ENCODE data around the gene POU3F2. TPM values are rescaled to one million over a fixed set of nuclear protein-coding genes. Genes with fewer than 3 reads are reported as not detected.

The POU3F2 gene
- total RNA-seq, 2 donors from 2014 or later, result not detected

DNA sequence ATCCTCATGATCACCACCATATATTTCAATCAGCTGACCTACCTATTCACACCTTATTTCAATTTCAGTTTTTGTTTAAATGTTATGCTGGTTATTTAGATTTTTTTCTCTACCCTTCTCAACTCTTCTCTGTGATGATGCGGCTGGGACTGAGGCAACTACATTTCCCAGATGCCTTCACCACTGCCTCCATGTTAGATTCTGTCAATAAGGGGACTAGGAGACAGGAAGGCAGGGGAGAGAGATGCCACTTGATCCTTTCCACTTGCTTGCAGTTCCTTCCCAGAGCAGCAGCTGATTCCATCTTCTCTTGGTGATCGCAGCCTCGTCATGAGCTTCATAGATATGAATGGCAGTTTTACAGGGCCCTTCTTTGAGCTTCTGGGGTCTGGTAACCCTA is 33.5 kb upstream of the POU3F2 start:
- H3K4me3 ChIP-seq, result no peak overlapping the region
- H3K9me3 ChIP-seq, result no peaks in the 10 kb centered on the region
- no peak for TF ChIP-seq CTCF (IDR thresholded peaks at IDR 0.05)
- no peak overlapping the region for H3K9ac ChIP-seq (ENCODE audit: low read depth in 2 of 2, low read length in 2 of 2)
- no peak for DNase-seq
- no peaks in the 10 kb centered on the region for H3K27me3 ChIP-seq
- H3K27ac ChIP-seq, result no peak overlapping the region
- intact Hi-C loops (cut with DNase I), result no loop called here
- no peaks in the 10 kb centered on the region for H3K4me1 ChIP-seq
- no peaks in the 10 kb centered on the region for H3K36me3 ChIP-seq

DNA sequence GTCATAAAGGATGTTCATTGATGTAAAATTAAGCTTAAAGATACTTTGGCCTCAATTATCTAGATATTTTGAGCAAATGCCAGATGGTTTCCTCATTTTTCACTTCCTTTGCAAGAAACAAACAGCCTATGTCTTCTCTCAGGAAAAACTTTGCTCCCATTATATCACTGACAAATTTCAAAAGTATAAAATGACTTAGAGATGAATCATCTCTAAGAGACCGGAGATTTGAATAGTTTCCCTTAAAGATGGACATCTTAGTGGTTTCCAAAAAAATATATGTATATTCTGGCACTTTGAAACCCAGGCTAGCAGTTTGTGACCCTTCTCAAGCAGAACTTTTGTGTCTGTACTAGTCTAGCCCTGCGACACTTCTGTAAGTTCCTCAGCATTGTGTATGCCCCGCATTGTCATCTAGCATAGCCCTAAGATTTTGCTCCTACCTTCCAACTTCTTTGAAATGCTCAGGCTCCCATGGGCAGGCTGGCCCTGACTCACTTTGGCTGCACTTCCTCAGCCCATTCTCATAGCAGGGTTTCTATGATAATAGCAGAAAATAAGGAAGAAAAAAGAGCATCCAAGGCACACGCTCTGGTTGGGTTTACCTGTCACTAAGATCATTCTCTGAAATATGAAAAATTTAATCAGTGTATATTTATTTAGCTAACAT is 25.7 kb upstream of the POU3F2 start:
- H3K9me3 ChIP-seq, result no peaks in the 10 kb centered on the region
- no peak for TF ChIP-seq CTCF (IDR thresholded peaks at IDR 0.05)
- intact Hi-C loops (cut with DNase I), result no loop called here
- peaks cover 4% of the 10 kb centered on the region for H3K27me3 ChIP-seq
- no peak overlapping the region for H3K4me3 ChIP-seq
- DNase-seq, result no peak
- no peaks in the 10 kb centered on the region for H3K36me3 ChIP-seq
- no peaks in the 10 kb centered on the region for H3K4me1 ChIP-seq
- H3K27ac ChIP-seq, result no peak overlapping the region
- H3K9ac ChIP-seq (ENCODE audit: low read depth in 2 of 2, low read length in 2 of 2), result no peak overlapping the region

GRCh38 chr6:98812220-98812619 is 22.2 kb upstream of the POU3F2 start:
- Histone ChIP-seq H3K9ac (ENCODE audit: low read depth in 2 of 2, low read length in 2 of 2) (no peak overlapping the region), H3K9me3 (no peaks in the 10 kb centered on the region), H3K27ac (no peak overlapping the region), H3K4me1 (no peaks in the 10 kb centered on the region), H3K27me3 (peaks cover 4% of the 10 kb centered on the region), H3K36me3 (no peaks in the 10 kb centered on the region), H3K4me3 (no peak overlapping the region)
- intact Hi-C loops (cut with DNase I), result no loop called here
- no peak for DNase-seq
- TF ChIP-seq CTCF (IDR thresholded peaks at IDR 0.05), result no peak

- H3K36me3 ChIP-seq, result no peaks in the 10 kb centered on the region
- no peak for TF ChIP-seq CTCF (IDR thresholded peaks at IDR 0.05)
- H3K4me3 ChIP-seq, result no peak overlapping the region
- H3K9me3 ChIP-seq, result no peaks in the 10 kb centered on the region
- H3K9ac ChIP-seq (ENCODE audit: low read depth in 2 of 2, low read length in 2 of 2), result no peak overlapping the region
- intact Hi-C loops (cut with DNase I), result no loop called here
- no peak for DNase-seq
- H3K27me3 ChIP-seq, result no peaks in the 10 kb centered on the region
- H3K4me1 ChIP-seq, result no peaks in the 10 kb centered on the region
- no peak overlapping the region for H3K27ac ChIP-seq
Measured at GRCh38 chr6:98816799-98817198, 17.6 kb upstream of the POU3F2 start.

GRCh38 chr6:98821756-98822405 is 12.5 kb upstream of the POU3F2 start:
- Histone ChIP-seq H3K36me3 (no peaks in the 10 kb centered on the region), H3K27ac (no peak overlapping the region), H3K4me3 (no peak overlapping the region), H3K27me3 (peaks cover 36% of the 10 kb centered on the region), H3K9ac (ENCODE audit: low read depth in 2 of 2, low read length in 2 of 2) (no peak overlapping the region), H3K4me1 (no peaks in the 10 kb centered on the region), H3K9me3 (no peaks in the 10 kb centered on the region)
- intact Hi-C loops (cut with DNase I), result no loop called here
- no peak for DNase-seq
- TF ChIP-seq CTCF (IDR thresholded peaks at IDR 0.05), result no peak

Data from colonic mucosa (tissue), 4 donors.